Peyer's patch (tissue), 4 donors: ENCODE data around the gene SYN1. TPM values are rescaled to one million over a fixed set of nuclear protein-coding genes. Genes with fewer than 3 reads are reported as not detected.

Experiments used
- DNase-seq, 3 donors: peaks; one replicate each; pipeline ENCODE4 v3.0.0-alpha.2; 2017 to 2019
- H3K27ac ChIP-seq, 4 donors: fragments of 200-600 bp; sonication (generic); one replicate each; pipeline ENCODE4 v1.5.1; 2016 to 2019
- H3K27me3 ChIP-seq, 2 donors: fragments of 200-600 bp; sonication (generic); one replicate each; pipeline ENCODE4 v1.5.1; 2019
- H3K36me3 ChIP-seq, 3 donors: fragments of 200-600 bp; sonication (generic); one replicate each; pipeline ENCODE4 v1.5.1; 2016 to 2019
- H3K4me1 ChIP-seq, 4 donors: fragments of 200-600 bp; sonication (generic); one replicate each; pipeline ENCODE4 v1.5.1; 2016 to 2019
- H3K4me3 ChIP-seq, 4 donors: fragments of 200-600 bp; sonication (generic); 1 replicate in 3 of 4; 2 replicates in 1 of 4; pipeline ENCODE4 v1.5.1; 2016 to 2019; ENCODE audit warnings: mild to moderate bottlenecking in 1 of 4
- H3K9me3 ChIP-seq, 4 donors: fragments of 200-600 bp; sonication (generic); one replicate each; pipeline ENCODE4 v1.5.1; 2016 to 2019; ENCODE audit warnings: mild to moderate bottlenecking in 1 of 4
- CTCF ChIP-seq, 6 experiments: fragments of 450-650 bp in 4 of 6; fragments of 200-600 bp in 2 of 6; sonication (generic) in 1 of 6; IDR thresholded peaks; one replicate each; pipeline ENCODE4 v1.5.1; 2017 to 2019; ENCODE audit warnings: antibody characterized with exemption in 6 of 6, mild to moderate bottlenecking in 3 of 6, moderate library complexity in 1 of 6
- POLR2A ChIP-seq, 2 donors: fragments of 450-650 bp; IDR thresholded peaks; one replicate each; pipeline ENCODE4 v1.5.1; 2017; ENCODE audit warnings: antibody characterized with exemption in 2 of 2, mild to moderate bottlenecking in 2 of 2, moderate library complexity in 2 of 2
- small RNA-seq, 2 donors: library from RNA; depleted of rRNA; stranded (forward); fragments of <200 nt; gene quantifications; one replicate each; pipeline ENCODE3, GENCODE V24; 2016
- total RNA-seq, 4 donors: library from RNA; depleted of rRNA; stranded (reverse); fragments of >200 nt; gene quantifications; one replicate each; pipeline ENCODE4 v1.1.0, GENCODE V29; 2016

Gene SYN1
- total RNA-seq, 4 donors from 2014 or later: 0.67 TPM; not detected in 3

- DNase-seq: peak in 1 of 3 donors; percentile 43
- peaks cover 0 to 6% (median 0%) of the 10 kb centered on the region in 4 donors for H3K4me1 ChIP-seq
- no peaks in the 10 kb centered on the region for H3K27me3 ChIP-seq
- TF ChIP-seq CTCF (IDR thresholded peaks at IDR 0.05) (no peak), POLR2A (IDR thresholded peaks at IDR 0.05) (no peak)
- H3K36me3 ChIP-seq: no peaks in the 10 kb centered on the region
- no peaks in the 10 kb centered on the region for H3K9me3 ChIP-seq
- H3K27ac ChIP-seq: peak overlapping the region in 1 of 4 donors; percentile 43
- H3K4me3 ChIP-seq: peak overlapping the region; percentile 43 to 62 (median 54)
Observed at GRCh38 chrX:47523713-47524166, 95.9 kb downstream of the SYN1 start.

GRCh38 chrX:47523297-47523696 is 96.4 kb downstream of the SYN1 start:
- Histone ChIP-seq H3K27ac (peak overlapping the region in 1 of 4 donors; percentile 43), H3K4me3 (peak overlapping the region; percentile 43 to 62 (median 54)), H3K27me3 (no peaks in the 10 kb centered on the region), H3K36me3 (no peaks in the 10 kb centered on the region), H3K9me3 (no peaks in the 10 kb centered on the region), H3K4me1 (peaks cover 0 to 6% (median 0%) of the 10 kb centered on the region in 4 donors)
- DNase-seq: peak; percentile 72 to 91 (median 89)
- TF ChIP-seq POLR2A (IDR thresholded peaks at IDR 0.05) (no peak), CTCF (IDR thresholded peaks at IDR 0.05) (peak; percentile 56 to 85 (median 78))

Small RNA genes within 50 kb of the gene (small RNA-seq; reads per million reads assigned to genes)
- gene MIR4769: 0 reads per million in 2 donors

Other genes with a start within 250 kb of the SYN1 start
- not detected for gene ZNF157, start 249.3 kb downstream of the SYN1 start, total RNA-seq
- 10 to 100 TPM; 10.3 to 21.2 (median 16.1) TPM for gene ZNF41, start 136.6 kb downstream of the SYN1 start, total RNA-seq
- gene ARAF, start 58.7 kb downstream of the SYN1 start, total RNA-seq: 10 to 100 TPM; 55.7 to 78.4 (median 72.5) TPM
- gene TIMP1, start 37.4 kb downstream of the SYN1 start, total RNA-seq: 10 to 100 TPM; 22.5 to 80.0 (median 39.7) TPM
- gene CFP, start 10.1 kb upstream of the SYN1 start, total RNA-seq: 1 to 10 TPM; 1.1 to 7.4 (median 4.4) TPM
- gene ELK1, start 30.7 kb upstream of the SYN1 start, total RNA-seq: 10 to 100 TPM; 14.9 to 18.2 (median 16.1) TPM
- gene UXT, start 39.3 kb upstream of the SYN1 start, total RNA-seq: 100 to 1,000 TPM in 1 of 4 donors, 10 to 100 TPM in 3; 40.5 to 148 (median 77.5) TPM
- gene ZNF81, start 217.0 kb upstream of the SYN1 start, total RNA-seq: 10 to 100 TPM in 2 of 4 donors, 1 to 10 TPM in 2; 8.3 to 13.9 (median 10.6) TPM